ENCODE results near the gene CIT.

DNA sequence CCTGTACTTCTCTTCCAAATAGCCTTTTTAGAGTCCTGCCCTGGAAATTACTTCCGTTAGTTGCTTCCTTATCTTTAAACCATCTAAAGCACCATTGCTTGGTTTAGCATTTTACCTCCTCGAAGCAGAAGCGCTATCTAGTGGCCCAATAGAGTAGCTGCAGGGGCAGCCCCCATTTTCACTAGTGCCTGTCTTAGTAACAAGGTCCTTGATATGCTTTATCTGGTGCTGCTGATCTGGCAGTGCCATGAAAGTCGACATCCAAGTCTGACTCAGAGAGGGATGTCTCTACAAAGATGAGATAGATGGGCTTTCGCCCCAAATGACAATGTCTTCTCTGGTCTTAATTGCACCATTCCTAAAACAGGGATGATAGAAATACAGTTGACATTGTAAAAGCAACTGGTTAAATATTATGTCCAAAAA lies 25.0 kb upstream of the CIT start:
- TF ChIP-seq, protein P1, sequence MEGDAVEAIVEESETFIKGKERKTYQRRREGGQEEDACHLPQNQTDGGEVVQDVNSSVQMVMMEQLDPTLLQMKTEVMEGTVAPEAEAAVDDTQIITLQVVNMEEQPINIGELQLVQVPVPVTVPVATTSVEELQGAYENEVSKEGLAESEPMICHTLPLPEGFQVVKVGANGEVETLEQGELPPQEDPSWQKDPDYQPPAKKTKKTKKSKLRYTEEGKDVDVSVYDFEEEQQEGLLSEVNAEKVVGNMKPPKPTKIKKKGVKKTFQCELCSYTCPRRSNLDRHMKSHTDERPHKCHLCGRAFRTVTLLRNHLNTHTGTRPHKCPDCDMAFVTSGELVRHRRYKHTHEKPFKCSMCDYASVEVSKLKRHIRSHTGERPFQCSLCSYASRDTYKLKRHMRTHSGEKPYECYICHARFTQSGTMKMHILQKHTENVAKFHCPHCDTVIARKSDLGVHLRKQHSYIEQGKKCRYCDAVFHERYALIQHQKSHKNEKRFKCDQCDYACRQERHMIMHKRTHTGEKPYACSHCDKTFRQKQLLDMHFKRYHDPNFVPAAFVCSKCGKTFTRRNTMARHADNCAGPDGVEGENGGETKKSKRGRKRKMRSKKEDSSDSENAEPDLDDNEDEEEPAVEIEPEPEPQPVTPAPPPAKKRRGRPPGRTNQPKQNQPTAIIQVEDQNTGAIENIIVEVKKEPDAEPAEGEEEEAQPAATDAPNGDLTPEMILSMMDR (IDR thresholded peaks at IDR 0.05), result peak; percentile 46 to 76 (median 69)
- no peak for TF ChIP-seq POLR2A (IDR thresholded peaks at IDR 0.05)

All from body of pancreas (tissue), 4 donors.